Thoracic aorta (tissue), 2 donors: ENCODE results near the gene AGAP5. TPM values are rescaled to one million over a fixed set of nuclear protein-coding genes. Genes with fewer than 3 reads are reported as not detected.

ENCODE experiments used
- ATAC-seq: fragments of 150-250 bp; one replicate; pipeline ENCODE4 v1.8.0; 2017; ENCODE audit warnings: low read depth; ENCODE audit not compliant: insufficient number of reproducible peaks, low FRiP score
- DNase-seq: peaks from one replicate; pipeline ENCODE4 v3.0.0-alpha.2; 2020; ENCODE audit warnings: low spot score
- H3K27ac ChIP-seq, 2 donors: fragments of 200-600 bp; sonication (generic); 1 replicate in 1 of 2; 2 replicates in 1 of 2; pipeline ENCODE4 v1.5.1; 2016; ENCODE audit warnings: mild to moderate bottlenecking in 2 of 2, moderate library complexity in 2 of 2
- H3K27me3 ChIP-seq: fragments of 200-600 bp; sonication (generic); replicated peaks from 2 replicates; pipeline ENCODE4 v1.6.0; 2016; ENCODE audit warnings: mild to moderate bottlenecking; ENCODE audit not compliant: insufficient read depth
- H3K36me3 ChIP-seq: fragments of 200-600 bp; sonication (generic); one replicate; pipeline ENCODE4 v1.5.1; 2016
- H3K4me1 ChIP-seq, 2 donors: fragments of 200-600 bp; sonication (generic); 1 replicate in 1 of 2; 2 replicates in 1 of 2; pipeline versions ENCODE4 v1.5.1 to v1.6.0; 2016; ENCODE audit warnings: low read depth in 2 of 2, mild to moderate bottlenecking in 1 of 2; ENCODE audit not compliant: control insufficient read depth in 1 of 2
- H3K4me3 ChIP-seq: fragments of 200-600 bp; sonication (generic); 2 replicates; pipeline ENCODE4 v1.5.1; 2016; ENCODE audit warnings: mild to moderate bottlenecking
- H3K9me3 ChIP-seq: fragments of 200-600 bp; sonication (generic); 2 replicates; pipeline ENCODE4 v1.5.1; 2016
- total RNA-seq, 2 donors: library from RNA; depleted of rRNA; stranded (reverse); fragments of >200 nt; gene quantifications; one replicate each; pipeline versions ENCODE4 v1.1.0 to v1.2.3, GENCODE V29; 2016
- TF ChIP-seq, protein P1 (sequence below): fragments of 200-600 bp; sonication (generic); IDR thresholded peaks from one replicate; pipeline ENCODE4 v1.5.1; 2019; ENCODE audit warnings: antibody characterized with exemption

The AGAP5 gene
- total RNA-seq, 2 donors from 2014 or later, result 4.5 to 10.9 TPM

DNA sequence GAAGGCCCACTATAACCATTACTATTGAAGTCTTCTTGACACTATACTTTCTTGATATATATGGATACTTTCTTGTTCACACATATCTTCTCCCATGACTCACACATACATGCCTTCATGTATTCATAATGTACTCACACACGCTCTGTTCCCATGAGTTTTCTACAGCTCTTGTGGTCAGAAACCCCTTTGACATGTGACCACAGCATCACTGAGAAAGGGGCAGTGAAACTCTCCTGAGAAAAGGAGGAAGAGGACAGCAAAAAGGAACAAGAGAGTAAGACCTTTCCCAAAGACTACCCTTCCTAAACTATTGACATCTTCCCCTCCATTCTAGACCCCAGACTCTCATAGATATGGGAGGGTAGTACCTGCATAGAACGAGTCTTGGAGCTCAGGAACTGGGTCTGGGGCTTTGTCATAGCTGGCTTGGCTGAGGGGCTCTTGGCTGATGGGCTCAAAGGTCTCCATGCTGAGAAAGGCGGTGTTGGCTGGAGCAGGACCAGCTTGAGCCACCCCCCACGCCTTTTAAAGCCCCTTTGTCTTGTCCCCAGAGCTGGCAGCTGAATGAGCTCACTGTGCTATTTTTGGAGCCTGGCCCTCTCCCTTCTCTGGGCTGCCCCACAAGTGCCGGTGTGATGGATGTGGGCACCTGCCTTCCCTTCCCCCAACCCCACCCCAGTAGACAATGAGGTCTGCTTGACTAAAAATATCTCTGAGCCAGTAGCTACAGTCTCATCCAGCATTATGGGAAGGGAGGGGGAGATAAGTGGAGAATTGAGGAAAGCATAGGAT is 47.2 kb downstream of the AGAP5 start:
- no peak for ATAC-seq
- DNase-seq, result no peak

DNA sequence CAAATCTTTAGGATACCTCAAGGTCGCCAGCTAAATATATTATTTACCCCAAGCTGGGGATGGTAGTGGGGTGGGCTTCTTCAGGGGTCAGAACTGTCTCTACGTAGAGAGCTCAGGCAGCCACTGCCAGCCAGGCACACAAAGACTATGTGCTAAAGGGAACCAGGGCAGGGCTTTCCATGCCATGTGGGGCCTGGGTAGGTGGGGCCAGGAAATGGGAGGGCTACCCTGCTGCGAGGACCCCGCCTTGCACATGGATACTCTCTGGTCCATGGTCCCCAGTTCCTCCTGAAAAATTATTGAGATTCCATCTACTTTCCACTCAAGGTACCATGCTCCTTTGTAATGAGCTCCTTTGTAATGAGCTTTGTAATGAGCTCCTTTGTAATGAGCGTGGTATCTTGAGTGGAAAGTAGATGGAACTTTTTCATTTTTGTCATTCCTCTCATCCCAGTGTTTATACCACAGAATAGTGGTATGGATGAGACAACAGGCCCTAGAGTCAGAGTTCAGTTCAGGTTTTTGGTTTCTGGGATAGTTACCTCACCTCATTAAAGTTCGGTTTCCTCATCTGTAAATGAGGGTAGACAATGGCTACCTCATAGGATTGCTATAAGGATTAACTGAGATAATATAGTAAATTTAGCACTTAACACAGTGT is 47.9 kb downstream of the AGAP5 start:
- TF ChIP-seq, protein P1, sequence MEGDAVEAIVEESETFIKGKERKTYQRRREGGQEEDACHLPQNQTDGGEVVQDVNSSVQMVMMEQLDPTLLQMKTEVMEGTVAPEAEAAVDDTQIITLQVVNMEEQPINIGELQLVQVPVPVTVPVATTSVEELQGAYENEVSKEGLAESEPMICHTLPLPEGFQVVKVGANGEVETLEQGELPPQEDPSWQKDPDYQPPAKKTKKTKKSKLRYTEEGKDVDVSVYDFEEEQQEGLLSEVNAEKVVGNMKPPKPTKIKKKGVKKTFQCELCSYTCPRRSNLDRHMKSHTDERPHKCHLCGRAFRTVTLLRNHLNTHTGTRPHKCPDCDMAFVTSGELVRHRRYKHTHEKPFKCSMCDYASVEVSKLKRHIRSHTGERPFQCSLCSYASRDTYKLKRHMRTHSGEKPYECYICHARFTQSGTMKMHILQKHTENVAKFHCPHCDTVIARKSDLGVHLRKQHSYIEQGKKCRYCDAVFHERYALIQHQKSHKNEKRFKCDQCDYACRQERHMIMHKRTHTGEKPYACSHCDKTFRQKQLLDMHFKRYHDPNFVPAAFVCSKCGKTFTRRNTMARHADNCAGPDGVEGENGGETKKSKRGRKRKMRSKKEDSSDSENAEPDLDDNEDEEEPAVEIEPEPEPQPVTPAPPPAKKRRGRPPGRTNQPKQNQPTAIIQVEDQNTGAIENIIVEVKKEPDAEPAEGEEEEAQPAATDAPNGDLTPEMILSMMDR, result no peak
- Histone ChIP-seq H3K9me3 (no peaks in the 10 kb centered on the region), H3K36me3 (no peaks in the 10 kb centered on the region), H3K4me1 (peaks cover 11 to 34% of the 10 kb centered on the region in 2 donors), H3K27me3 (no peaks in the 10 kb centered on the region), H3K4me3 (no peak overlapping the region), H3K27ac (no peak overlapping the region)
- ATAC-seq (no peak), DNase-seq (no peak)

More for the DNA sequence above, 47.2 kb downstream of the AGAP5 start:
- TF ChIP-seq, protein P1, result no peak
- peak overlapping the region in 1 of 2 donors; percentile 7 for H3K27ac ChIP-seq
- H3K36me3 ChIP-seq, result no peaks in the 10 kb centered on the region
- no peaks in the 10 kb centered on the region for H3K27me3 ChIP-seq
- no peak overlapping the region for H3K4me3 ChIP-seq
- no peaks in the 10 kb centered on the region for H3K9me3 ChIP-seq
- H3K4me1 ChIP-seq, result peaks cover 16 to 41% of the 10 kb centered on the region in 2 donors

DNA sequence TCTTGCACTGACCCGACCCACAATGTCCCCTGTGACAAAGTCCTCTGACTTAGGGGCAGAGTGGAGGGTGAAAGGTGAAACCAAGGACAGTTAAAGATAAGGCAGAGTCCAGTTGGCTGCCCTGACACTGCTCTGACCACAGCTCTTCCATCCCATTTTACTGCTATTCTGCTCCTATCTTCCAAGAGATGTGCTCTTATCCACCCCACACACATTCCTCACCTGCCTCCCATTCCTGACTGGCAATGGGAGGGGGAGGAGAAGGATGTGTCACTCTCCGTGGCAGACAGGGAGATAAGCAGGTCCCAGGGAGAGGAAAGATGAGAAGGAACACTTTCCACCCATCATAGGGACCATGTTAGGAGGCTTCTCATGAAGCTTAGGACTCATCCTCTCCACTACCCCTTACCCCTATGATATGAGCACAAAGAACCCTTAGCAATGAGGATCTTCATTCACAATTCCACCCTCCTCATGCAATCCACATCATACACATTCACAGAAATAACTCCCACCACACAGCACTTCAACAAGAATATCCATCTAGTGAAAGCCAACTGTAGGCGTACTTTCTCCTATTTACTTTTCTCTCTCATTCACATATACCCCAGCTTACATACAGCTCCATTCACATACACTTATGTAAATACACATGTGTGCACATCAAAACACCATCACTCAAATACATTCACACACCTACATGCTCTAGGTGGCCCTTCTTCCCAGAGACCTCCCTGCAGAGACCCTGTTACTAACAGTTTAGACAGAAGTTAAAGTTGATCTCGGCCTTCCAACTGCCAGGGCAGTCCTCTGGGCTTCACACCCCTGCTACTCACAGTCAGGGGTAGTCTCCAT is 48.7 kb downstream of the AGAP5 start:
- Histone ChIP-seq H3K9me3 (no peaks in the 10 kb centered on the region), H3K27me3 (no peaks in the 10 kb centered on the region), H3K36me3 (no peaks in the 10 kb centered on the region), H3K4me3 (no peak overlapping the region), H3K27ac (no peak overlapping the region), H3K4me1 (peaks cover 11 to 35% of the 10 kb centered on the region in 2 donors)
- no peak for DNase-seq
- TF ChIP-seq, protein P1, result no peak
- ATAC-seq, result no peak

DNA sequence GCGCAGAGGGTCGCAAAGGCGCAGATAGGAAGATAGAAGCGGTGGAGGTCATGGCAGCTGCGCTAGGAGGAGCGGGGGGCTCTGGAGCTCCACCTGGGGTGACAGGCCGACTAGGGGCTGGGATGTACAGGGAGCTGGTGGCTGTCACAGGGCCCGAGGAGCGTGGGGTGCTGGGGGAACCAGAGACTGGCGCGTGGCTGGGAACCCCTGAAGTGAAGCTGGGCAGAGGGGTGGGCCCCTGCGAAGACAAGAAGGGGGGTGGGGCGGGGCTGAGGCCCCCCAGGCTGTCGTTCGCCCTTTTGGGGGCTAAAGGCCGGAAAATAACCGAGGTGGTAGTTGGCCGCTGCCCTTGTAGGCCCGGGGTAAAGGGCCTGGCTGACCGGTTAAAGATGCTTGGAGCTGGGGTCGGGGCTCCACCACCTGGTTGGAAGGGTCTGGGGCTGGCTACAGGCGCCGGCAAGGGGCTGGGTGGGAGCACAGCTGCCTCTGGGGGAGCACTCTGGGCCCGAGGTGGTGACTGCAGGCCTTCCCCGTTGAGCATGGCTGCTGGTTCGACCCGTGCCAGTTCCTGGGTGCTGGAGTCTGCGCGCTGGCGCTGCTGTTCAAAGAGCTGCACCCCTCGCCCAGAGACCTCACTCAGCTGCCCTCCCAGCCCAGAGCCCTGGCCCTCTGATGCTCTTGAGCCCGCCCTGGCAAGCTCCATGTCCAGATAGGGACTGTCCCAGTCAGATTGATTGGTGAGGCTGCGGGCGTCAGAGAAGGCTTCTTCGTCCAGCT is 49.8 kb downstream of the AGAP5 start:
- peaks cover 11 to 35% of the 10 kb centered on the region in 2 donors for H3K4me1 ChIP-seq
- no peaks in the 10 kb centered on the region for H3K9me3 ChIP-seq
- no peaks in the 10 kb centered on the region for H3K36me3 ChIP-seq
- H3K27me3 ChIP-seq, result no peaks in the 10 kb centered on the region
- peak overlapping the region; percentile 31 to 50 for H3K27ac ChIP-seq
- TF ChIP-seq, protein P1, result no peak
- no peak for DNase-seq
- no peak for ATAC-seq
- peak overlapping the region; percentile 97 for H3K4me3 ChIP-seq
